K562 (cell line): ENCODE data around the gene MYBPHL. TPM values are rescaled to one million over a fixed set of nuclear protein-coding genes. Genes with fewer than 3 reads are reported as not detected.

ENCODE experiments used
- ATF4 ChIP-seq: fragments of 450-650 bp; formaldehyde crosslinking; IDR thresholded peaks from 2 replicates; pipeline ENCODE4 v1.4.0; 2022; ENCODE audit warnings: mild to moderate bottlenecking, moderate library complexity
- C11orf30 ChIP-seq: fragments of 450-650 bp; IDR thresholded peaks from 2 replicates; pipeline ENCODE4 v1.6.1; 2016; ENCODE audit warnings: low read depth, mild to moderate bottlenecking
- KLF13 ChIP-seq: fragments of 450-650 bp; IDR thresholded peaks from 2 replicates; pipeline ENCODE4 v1.6.1; 2016; ENCODE audit warnings: missing genetic modification characterization, low read depth, mild to moderate bottlenecking, missing compliant biosample characterization, moderate library complexity, borderline replicate concordance
- MCM2 ChIP-seq: fragments of 450-650 bp; IDR thresholded peaks from 2 replicates; pipeline ENCODE4 v1.6.1; 2017; ENCODE audit warnings: low read depth, mild to moderate bottlenecking
- MTF1 ChIP-seq: fragments of 250-450 bp; sonication (Bioruptor Pico); IDR thresholded peaks from 2 replicates; pipeline ENCODE4 v1.9.0; 2021; ENCODE audit warnings: moderate library complexity, mild to moderate bottlenecking, inconsistent platforms, borderline replicate concordance
- NCOA4 ChIP-seq: fragments of 450-650 bp; IDR thresholded peaks from 2 replicates; pipeline ENCODE4 v1.6.1; 2018; ENCODE audit warnings: mild to moderate bottlenecking; ENCODE audit not compliant: partially characterized antibody
- NEUROD1 ChIP-seq: fragments of 150-350 bp; IDR thresholded peaks from 2 replicates; pipeline ENCODE4 v1.6.1; 2014; ENCODE audit warnings: borderline replicate concordance, low read length, low read depth; ENCODE audit not compliant: partially characterized antibody
- NFE2L1 ChIP-seq: fragments of 450-650 bp; IDR thresholded peaks from 2 replicates; pipeline ENCODE4 v1.6.1; 2016; ENCODE audit warnings: missing genetic modification characterization, low read depth, mild to moderate bottlenecking, missing compliant biosample characterization, moderate library complexity, borderline replicate concordance
- POLR2G ChIP-seq: fragments of 200-400 bp; formaldehyde crosslinking; IDR thresholded peaks from 2 replicates; pipeline ENCODE4 v1.6.1; 2017; ENCODE audit warnings: low read depth, mild to moderate bottlenecking, antibody characterized with exemption, low read length, moderate library complexity
- PRMT5 ChIP-seq: sonication (generic); formaldehyde crosslinking; IDR thresholded peaks from 2 replicates; pipeline ENCODE4 v1.5.0; 2020; ENCODE audit warnings: missing genetic modification reagents
- RAD21 ChIP-seq, 2 experiments: fragments of 250-450 bp in 1 of 2; fragments of 450-650 bp in 1 of 2; sonication (Bioruptor Pico) in 1 of 2; formaldehyde crosslinking in 1 of 2; IDR thresholded peaks in 1 of 2; conservative IDR thresholded peaks in 1 of 2; 2 replicates each; pipeline versions ENCODE4 v1.4.0 to v1.8.0; 2020 to 2022; ENCODE audit warnings: mild to moderate bottlenecking in 2 of 2, moderate library complexity in 1 of 2
- SAP30 ChIP-seq: fragments of 200-600 bp; sonication (generic); IDR thresholded peaks from 2 replicates; pipeline ENCODE4 v1.6.1; 2012; ENCODE audit warnings: borderline replicate concordance, low read depth, mild to moderate bottlenecking, moderate library complexity, low read length, control low read depth, inconsistent platforms; ENCODE audit not compliant: insufficient read depth, poor library complexity, severe bottlenecking
- SMAD4 ChIP-seq: fragments of 250-450 bp; sonication (Bioruptor Pico); conservative IDR thresholded peaks from 2 replicates; pipeline ENCODE4 v1.8.0; 2021; ENCODE audit warnings: inconsistent platforms, mild to moderate bottlenecking, moderate library complexity
- SOX6 ChIP-seq: fragments of 450-650 bp; IDR thresholded peaks from 2 replicates; pipeline ENCODE4 v1.6.1; 2014; ENCODE audit warnings: mild to moderate bottlenecking
- TAF9B ChIP-seq: fragments of 450-650 bp; IDR thresholded peaks from 2 replicates; pipeline ENCODE4 v1.6.1; 2018; ENCODE audit warnings: mild to moderate bottlenecking; ENCODE audit not compliant: partially characterized antibody
- YBX1 ChIP-seq: fragments of 450-650 bp; IDR thresholded peaks from 2 replicates; pipeline ENCODE4 v1.7.1; 2016; ENCODE audit warnings: mild to moderate bottlenecking
- ZNF311 ChIP-seq: fragments of 250-450 bp; sonication (Bioruptor Pico); IDR thresholded peaks from 2 replicates; pipeline ENCODE4 v1.4.0; 2020; ENCODE audit warnings: mild to moderate bottlenecking, moderate library complexity
- ZNF354B ChIP-seq: fragments of 250-450 bp; sonication (Bioruptor Pico); IDR thresholded peaks from 2 replicates; pipeline ENCODE4 v1.4.0; 2020
- polyA plus RNA-seq, 8 experiments: library from polyadenylated mRNA; depleted of rRNA in 4 of 8; stranded (reverse) in 5 of 8; unstranded in 3 of 8; fragments of >200 nt; fragmentation: Nextera tagmentation in 2 of 8; fragmentation: Illumina TruSeq in 1 of 8; extraction: Ambion mirVana in 2 of 8; extraction: Trizol in 1 of 8; gene quantifications; 2 replicates each; pipeline versions ENCODE4 v1.2.1 to v1.2.3, GENCODE V29; 2011 to 2014; ENCODE audit warnings: inconsistent platforms in 1 of 8, missing spikeins in 1 of 8
- total RNA-seq, 7 experiments: library from RNA; depleted of rRNA in 6 of 7; stranded (reverse); fragments of >200 nt in 6 of 7; fragmentation: Illumina TruSeq in 2 of 7; extraction: Trizol in 2 of 7; gene quantifications; 2 replicates each; pipeline versions ENCODE4 v1.2.1 to v1.2.3, GENCODE V29; 2011 to 2021; ENCODE audit warnings: low replicate concordance in 1 of 7
- TF ChIP-seq, protein P1 (sequence below): fragments of 450-650 bp; IDR thresholded peaks from 2 replicates; pipeline ENCODE4 v1.6.1; 2016; ENCODE audit warnings: borderline replicate concordance
- TF ChIP-seq, protein P2 (sequence below): fragments of 450-650 bp; IDR thresholded peaks from 2 replicates; pipeline ENCODE4 v1.6.1; 2018; ENCODE audit warnings: mild to moderate bottlenecking, low read depth; ENCODE audit not compliant: partially characterized antibody
- TF ChIP-seq, protein P3 (sequence below): IDR thresholded peaks from 2 replicates; pipeline ENCODE4 v1.6.1; 2016; ENCODE audit warnings: missing genetic modification characterization, missing compliant biosample characterization

MYBPHL gene
- total and polyA plus RNA-seq, 9 of the 15 experiments (the other 6 are each of a cell fraction or from before 2014, with no cell fraction given): 0.20 to 1.9 (median 0.33) TPM

DNA sequence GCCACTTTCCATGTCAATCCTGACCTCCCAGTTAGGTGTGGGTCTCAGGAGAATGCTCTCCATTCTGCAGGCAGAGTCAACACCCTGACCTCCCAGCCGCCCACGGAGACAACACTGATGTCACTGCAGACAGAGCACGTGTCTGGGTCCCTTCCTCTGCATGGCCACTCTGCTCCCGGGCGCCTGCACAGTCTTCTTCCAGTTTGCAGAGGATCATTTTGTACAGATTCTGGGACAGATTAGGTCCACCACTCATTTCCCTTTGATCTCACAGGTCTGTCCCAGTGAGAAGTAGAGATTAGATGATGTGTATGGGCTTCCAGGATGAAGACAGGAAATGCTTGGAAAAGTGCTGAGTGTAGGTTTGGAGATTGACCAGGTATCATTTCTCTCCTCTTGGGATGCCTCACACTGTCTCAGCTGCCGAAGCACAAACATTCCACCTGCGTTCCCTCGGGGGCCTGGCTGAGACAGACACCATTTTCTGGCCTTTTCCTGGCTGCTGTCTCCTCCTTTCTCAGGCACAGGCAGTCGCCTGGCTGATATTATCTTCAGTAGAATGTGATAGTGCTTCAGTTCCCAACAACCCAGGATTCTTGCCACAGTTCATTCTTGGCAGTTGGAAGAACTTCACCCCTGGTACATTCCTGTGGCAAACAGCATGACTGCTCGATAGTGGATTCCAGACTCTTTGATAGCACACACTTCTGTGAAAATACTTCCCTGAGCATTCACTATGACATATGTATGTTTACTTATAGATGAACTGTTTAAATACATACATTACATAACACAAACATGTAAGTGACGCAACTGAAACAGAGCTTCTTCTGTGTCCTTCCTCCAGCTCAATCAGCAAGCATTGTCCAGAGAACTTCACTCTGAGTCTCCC, 7.9 kb downstream of the MYBPHL start (continued):
- TF ChIP-seq ZNF311 (CRISPR knock-in tag) (no peak), NCOA4 (no peak), ATF4 (CRISPR knock-in tag) (no peak), POLR2G (no peak), PRMT5 (CRISPR knock-in tag) (no peak), NFE2L1 (tag) (no peak), MTF1 (CRISPR knock-in tag) (no peak), RAD21 (CRISPR knock-in tag; conservative IDR thresholded peaks at IDR 0.05 in 1 of 2, IDR thresholded peaks at IDR 0.05 in 1 of 2) (no peak), ZNF354B (CRISPR knock-in tag) (no peak), TAF9B (no peak), KLF13 (tag) (no peak), C11orf30 (peak; percentile 84), MCM2 (no peak), SAP30 (no peak), SMAD4 (CRISPR knock-in tag) (peak; percentile 90), NEUROD1 (no peak), YBX1 (no peak), SOX6 (0 out of 2 replicates have a peak, but pooled peaks have one; percentile 23)
- TF ChIP-seq, protein P1, sequence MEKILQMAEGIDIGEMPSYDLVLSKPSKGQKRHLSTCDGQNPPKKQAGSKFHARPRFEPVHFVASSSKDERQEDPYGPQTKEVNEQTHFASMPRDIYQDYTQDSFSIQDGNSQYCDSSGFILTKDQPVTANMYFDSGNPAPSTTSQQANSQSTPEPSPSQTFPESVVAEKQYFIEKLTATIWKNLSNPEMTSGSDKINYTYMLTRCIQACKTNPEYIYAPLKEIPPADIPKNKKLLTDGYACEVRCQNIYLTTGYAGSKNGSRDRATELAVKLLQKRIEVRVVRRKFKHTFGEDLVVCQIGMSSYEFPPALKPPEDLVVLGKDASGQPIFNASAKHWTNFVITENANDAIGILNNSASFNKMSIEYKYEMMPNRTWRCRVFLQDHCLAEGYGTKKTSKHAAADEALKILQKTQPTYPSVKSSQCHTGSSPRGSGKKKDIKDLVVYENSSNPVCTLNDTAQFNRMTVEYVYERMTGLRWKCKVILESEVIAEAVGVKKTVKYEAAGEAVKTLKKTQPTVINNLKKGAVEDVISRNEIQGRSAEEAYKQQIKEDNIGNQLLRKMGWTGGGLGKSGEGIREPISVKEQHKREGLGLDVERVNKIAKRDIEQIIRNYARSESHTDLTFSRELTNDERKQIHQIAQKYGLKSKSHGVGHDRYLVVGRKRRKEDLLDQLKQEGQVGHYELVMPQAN: no peak
- TF ChIP-seq, protein P2, sequence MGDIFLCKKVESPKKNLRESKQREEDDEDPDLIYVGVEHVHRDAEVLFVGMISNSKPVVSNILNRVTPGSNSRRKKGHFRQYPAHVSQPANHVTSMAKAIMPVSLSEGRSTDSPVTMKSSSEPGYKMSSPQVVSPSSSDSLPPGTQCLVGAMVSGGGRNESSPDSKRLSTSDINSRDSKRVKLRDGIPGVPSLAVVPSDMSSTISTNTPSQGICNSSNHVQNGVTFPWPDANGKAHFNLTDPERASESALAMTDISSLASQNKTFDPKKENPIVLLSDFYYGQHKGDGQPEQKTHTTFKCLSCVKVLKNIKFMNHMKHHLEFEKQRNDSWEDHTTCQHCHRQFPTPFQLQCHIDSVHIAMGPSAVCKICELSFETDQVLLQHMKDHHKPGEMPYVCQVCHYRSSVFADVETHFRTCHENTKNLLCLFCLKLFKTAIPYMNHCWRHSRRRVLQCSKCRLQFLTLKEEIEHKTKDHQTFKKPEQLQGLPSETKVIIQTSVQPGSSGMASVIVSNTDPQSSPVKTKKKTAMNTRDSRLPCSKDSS: no peak
- TF ChIP-seq, protein P3, sequence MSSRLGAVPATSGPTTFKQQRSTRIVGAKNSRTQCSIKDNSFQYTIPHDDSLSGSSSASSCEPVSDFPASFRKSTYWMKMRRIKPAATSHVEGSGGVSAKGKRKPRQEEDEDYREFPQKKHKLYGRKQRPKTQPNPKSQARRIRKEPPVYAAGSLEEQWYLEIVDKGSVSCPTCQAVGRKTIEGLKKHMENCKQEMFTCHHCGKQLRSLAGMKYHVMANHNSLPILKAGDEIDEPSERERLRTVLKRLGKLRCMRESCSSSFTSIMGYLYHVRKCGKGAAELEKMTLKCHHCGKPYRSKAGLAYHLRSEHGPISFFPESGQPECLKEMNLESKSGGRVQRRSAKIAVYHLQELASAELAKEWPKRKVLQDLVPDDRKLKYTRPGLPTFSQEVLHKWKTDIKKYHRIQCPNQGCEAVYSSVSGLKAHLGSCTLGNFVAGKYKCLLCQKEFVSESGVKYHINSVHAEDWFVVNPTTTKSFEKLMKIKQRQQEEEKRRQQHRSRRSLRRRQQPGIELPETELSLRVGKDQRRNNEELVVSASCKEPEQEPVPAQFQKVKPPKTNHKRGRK (tag): no peak
